Activated naive CD4-positive, alpha-beta T cell treated with anti-CD3 and anti-CD28 coated beads, Interleukin-2, amount 50 U/mL, for 16 hours (primary cell): ENCODE results near the gene C3orf33.

Source experiments
- DNase-seq: peaks from one replicate; pipeline ENCODE4 v3.0.0-alpha.2; 2020

The C3orf33 gene

GRCh38 chr3:155782390-155782953 is 23.6 kb downstream of the C3orf33 start:
- no peak for DNase-seq

GRCh38 chr3:155780291-155780690 is 25.8 kb downstream of the C3orf33 start:
- no peak for DNase-seq

GRCh38 chr3:155778462-155778861 is 27.6 kb downstream of the C3orf33 start:
- DNase-seq, result no peak

GRCh38 chr3:155772801-155773200 is 33.3 kb downstream of the C3orf33 start:
- DNase-seq, result no peak

GRCh38 chr3:155771126-155771525 is 35.0 kb downstream of the C3orf33 start:
- DNase-seq, result no peak

- DNase-seq, result no peak
Observed at GRCh38 chr3:155766206-155766605, 39.9 kb downstream of the C3orf33 start.

GRCh38 chr3:155763870-155764463 is 42.1 kb downstream of the C3orf33 start:
- DNase-seq, result no peak

GRCh38 chr3:155760653-155761052 is 45.4 kb downstream of the C3orf33 start:
- no peak for DNase-seq

- DNase-seq, result no peak
Observed at GRCh38 chr3:155757577-155757976, 48.5 kb downstream of the C3orf33 start.

GRCh38 chr3:155753038-155753639 is 52.9 kb downstream of the C3orf33 start:
- DNase-seq, result no peak

- no peak for DNase-seq
Observed at GRCh38 chr3:155748611-155749365, 57.3 kb downstream of the C3orf33 start.

GRCh38 chr3:155747946-155748290 is 58.2 kb downstream of the C3orf33 start:
- no peak for DNase-seq

GRCh38 chr3:155747286-155747945 is 58.7 kb downstream of the C3orf33 start:
- DNase-seq, result no peak

GRCh38 chr3:155746703-155747102 is 59.4 kb downstream of the C3orf33 start:
- DNase-seq, result no peak

- no peak for DNase-seq
Observed at GRCh38 chr3:155745795-155746550, 60.1 kb downstream of the C3orf33 start.

- DNase-seq, result peak; percentile 52
Observed at GRCh38 chr3:155744626-155745324, 61.3 kb downstream of the C3orf33 start, which contains the start of gene PLCH1. Gene PLCH1 (minus strand): TSS chr3:155745071. CDS start chr3:155704224, 40,847 bp downstream.

- peak; percentile 54 for DNase-seq
Observed at GRCh38 chr3:155744010-155744625, 62.0 kb downstream of the C3orf33 start.

GRCh38 chr3:155743606-155744005 is 62.5 kb downstream of the C3orf33 start:
- DNase-seq, result no peak

GRCh38 chr3:155742349-155742965 is 63.6 kb downstream of the C3orf33 start:
- DNase-seq, result no peak

GRCh38 chr3:155741603-155742002 is 64.5 kb downstream of the C3orf33 start:
- DNase-seq, result no peak

GRCh38 chr3:155741101-155741500 is 65.0 kb downstream of the C3orf33 start:
- no peak for DNase-seq
